ENCODE measurements around the gene NEDD4.
"Not testable (repeated sequence)": the region's sequence is repeated elsewhere in the genome, so short reads cannot be mapped to it uniquely, and the experiment has no call there.

NEDD4 gene

GRCh38 chr15:55821740-55822139, 171.7 kb downstream of the NEDD4 start:
- not testable (repeated sequence) for FAIRE-seq

GRCh38 chr15:55820043-55820442, 173.4 kb downstream of the NEDD4 start:
- FAIRE-seq, result no peak

- no peak for FAIRE-seq
Measured at GRCh38 chr15:55819397-55820034, 173.9 kb downstream of the NEDD4 start.

- FAIRE-seq, result no peak
Measured at GRCh38 chr15:55816017-55816416, 177.4 kb downstream of the NEDD4 start.

- no peak for FAIRE-seq
Measured at GRCh38 chr15:55802600-55803376, 190.6 kb downstream of the NEDD4 start.

- FAIRE-seq, result no peak
Measured at GRCh38 chr15:55800216-55800615, 193.2 kb downstream of the NEDD4 start.

- peak; percentile 93 for FAIRE-seq
Measured at GRCh38 chr15:55799291-55800212, 193.9 kb downstream of the NEDD4 start.

GRCh38 chr15:55796321-55796965, 197.0 kb downstream of the NEDD4 start:
- no peak for FAIRE-seq

GRCh38 chr15:55795031-55795430, 198.4 kb downstream of the NEDD4 start:
- no peak for FAIRE-seq

GRCh38 chr15:55791551-55792400, 201.6 kb downstream of the NEDD4 start:
- no peak for FAIRE-seq

- no peak for FAIRE-seq
Measured at GRCh38 chr15:55789066-55789660, 204.2 kb downstream of the NEDD4 start.

- no peak for FAIRE-seq
Measured at GRCh38 chr15:55786341-55786740, 207.1 kb downstream of the NEDD4 start.

- FAIRE-seq, result not testable (repeated sequence)
Measured at GRCh38 chr15:55785593-55785992, 207.8 kb downstream of the NEDD4 start.

- no peak for FAIRE-seq
Measured at GRCh38 chr15:55784286-55784685, 209.1 kb downstream of the NEDD4 start.

- no peak for FAIRE-seq
Measured at GRCh38 chr15:55782901-55783300, 210.5 kb downstream of the NEDD4 start.

GRCh38 chr15:55780292-55780691, 213.1 kb downstream of the NEDD4 start:
- no peak for FAIRE-seq

GRCh38 chr15:55778932-55779331, 214.5 kb downstream of the NEDD4 start:
- no peak for FAIRE-seq

All from G401.6 (cell line).